ENCODE results near the gene ITPRID2.
"Not testable (repeated sequence)": the region's sequence is repeated elsewhere in the genome, so short reads cannot be mapped to it uniquely, and the experiment has no call there.

The ITPRID2 gene

DNA sequence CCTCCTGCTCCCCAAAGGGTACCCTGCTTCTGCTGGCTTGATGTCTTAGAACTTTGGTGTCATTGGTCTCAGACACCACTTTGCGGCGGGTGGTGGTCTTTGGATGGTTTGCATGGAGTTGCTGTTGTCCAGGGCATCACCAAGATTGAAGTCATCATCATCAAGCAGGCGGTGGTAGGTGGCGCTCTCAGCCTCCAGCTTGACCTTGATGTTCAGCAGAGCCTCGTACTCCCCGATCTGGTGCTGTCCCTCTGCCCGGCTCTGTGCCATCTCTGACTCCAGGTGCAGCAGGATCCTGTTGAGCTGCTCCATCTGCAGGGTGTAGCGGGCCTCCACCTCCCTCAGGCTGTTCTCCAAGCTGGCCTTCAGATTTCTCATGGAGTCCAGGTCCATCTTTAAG, 69.6 kb downstream of the ITPRID2 start:
- not testable (repeated sequence) for DNase-seq

DNA sequence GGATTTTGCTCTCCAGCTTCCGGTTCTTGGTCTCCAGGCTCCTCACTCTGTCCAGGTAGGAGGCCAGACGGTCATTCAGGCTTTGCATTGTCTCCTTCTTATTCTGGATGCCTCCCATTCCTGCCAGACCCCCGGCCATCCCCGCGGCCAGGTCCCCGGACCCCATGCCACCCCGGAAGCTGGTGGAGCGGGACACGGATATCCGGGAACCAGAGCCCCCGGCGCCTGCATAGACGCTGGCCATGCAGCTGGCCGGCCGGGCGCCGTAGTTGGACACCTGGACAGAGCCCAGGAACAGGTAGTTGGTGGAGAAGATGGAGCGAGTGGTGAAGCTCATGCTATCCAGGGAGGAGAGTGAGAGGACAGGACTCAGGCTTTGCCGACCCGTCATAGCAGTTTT, 70.6 kb downstream of the ITPRID2 start:
- no peak for DNase-seq

DNA sequence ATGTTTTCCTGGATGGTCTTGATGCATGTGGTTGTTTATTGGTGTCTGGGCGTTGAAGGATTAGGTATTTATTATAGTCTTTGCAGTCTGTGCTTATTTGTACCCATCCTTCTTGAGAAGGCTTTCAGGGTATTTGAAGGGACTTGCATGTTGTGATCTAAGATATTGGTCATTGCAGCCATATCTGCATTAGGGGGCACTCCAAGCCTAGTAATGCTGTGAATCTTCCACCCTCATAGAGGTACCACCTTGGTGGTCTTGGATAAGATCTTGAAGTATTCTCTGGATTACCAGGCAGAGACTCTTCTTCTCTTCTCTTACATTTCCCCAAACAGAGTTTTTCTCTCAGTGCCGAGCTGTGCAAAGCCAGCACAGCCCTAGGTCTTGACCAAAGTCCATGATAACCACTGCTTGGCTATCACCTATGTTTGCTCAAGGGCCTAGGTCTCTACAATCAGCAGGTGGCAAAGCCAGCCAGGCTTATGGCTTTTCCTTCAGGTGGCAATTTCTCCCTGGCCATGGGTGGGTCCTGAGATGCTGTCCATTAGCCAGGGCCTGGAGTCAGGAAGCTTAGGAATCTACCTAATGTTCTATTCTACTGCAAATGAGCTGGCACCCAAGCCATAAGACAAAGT, 78.7 kb downstream of the ITPRID2 start:
- no peak for DNase-seq

DNA sequence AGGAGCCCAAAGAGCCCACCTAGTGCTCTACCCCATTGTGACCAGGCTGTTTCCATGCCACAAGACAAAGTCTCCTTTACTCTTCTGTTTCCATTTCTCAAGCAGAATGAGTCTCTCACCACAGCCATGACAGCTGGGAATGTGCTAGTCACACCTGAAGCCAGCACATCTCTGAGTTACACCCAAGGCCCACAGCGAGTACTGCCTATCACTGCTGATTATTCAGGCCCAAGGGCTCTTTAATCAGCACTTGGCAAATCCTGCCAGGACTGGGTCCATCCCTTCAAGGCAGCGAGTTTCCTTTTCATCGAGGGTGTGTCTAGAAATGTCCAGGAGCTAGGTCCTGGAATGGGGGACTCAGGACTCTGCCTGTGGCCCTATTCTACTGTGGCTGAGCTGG, 79.5 kb downstream of the ITPRID2 start:
- DNase-seq: no peak

DNA sequence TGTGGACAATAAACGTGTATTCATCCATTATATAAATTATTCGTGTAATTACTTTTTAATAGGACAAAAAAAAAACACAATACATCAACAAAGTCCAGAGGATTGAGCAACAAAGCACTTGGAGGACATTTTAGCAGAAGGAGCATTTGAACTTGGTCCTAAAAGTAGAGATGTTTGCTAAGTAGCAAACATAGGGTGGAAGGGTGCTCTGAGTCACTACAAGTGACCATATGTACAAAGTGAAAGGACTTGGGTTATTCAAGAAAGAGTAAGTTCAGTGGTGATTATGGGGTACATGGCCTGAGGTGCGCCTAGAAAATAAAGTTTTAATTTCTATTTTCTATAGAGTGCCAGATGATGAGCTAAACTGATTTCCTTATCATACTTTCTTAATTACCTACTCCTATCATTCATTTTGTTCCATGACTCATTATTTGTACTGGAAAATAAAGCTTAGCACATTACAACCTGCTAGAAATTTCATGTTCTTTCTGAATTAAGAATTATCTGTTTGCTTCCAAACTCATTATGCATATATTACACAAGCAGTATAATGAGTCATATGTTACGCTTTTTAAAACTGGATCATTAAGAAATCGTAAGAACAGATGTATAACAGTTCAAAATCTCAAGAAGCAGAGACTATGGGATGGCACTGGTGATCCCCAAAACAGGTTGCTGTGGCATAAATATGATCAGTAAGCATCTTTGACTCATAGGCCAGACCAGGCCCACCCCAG, 81.1 kb downstream of the ITPRID2 start:
- no peak for DNase-seq

DNA sequence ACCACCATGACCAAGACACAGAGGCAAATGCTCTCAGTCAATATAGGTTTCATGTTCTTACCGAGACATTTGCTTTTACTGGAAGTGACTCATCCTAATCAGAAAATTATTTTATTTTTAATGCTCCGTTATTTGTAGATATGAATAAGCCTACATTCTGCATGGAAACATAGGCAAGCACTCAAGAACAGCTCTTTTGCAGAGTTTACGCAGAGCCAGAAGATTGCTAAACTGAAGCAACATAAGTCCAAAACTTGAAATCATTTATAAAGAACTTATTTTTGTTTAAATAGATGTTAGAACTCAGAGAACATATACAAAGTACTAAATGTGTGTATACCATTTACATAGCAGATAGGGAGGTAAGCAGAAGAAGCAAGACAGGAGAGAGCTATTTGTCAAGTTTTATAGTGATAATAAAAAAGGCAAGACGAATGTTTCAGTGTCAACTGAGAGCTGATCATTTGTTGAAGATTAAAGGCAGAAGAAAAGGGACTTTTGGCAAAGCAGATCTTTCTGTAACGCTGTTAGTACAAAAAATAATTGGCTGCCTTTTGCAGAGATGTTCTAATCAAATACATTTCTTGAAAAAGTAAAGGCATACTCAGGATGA, 81.7 kb downstream of the ITPRID2 start:
- no peak for DNase-seq

DNA sequence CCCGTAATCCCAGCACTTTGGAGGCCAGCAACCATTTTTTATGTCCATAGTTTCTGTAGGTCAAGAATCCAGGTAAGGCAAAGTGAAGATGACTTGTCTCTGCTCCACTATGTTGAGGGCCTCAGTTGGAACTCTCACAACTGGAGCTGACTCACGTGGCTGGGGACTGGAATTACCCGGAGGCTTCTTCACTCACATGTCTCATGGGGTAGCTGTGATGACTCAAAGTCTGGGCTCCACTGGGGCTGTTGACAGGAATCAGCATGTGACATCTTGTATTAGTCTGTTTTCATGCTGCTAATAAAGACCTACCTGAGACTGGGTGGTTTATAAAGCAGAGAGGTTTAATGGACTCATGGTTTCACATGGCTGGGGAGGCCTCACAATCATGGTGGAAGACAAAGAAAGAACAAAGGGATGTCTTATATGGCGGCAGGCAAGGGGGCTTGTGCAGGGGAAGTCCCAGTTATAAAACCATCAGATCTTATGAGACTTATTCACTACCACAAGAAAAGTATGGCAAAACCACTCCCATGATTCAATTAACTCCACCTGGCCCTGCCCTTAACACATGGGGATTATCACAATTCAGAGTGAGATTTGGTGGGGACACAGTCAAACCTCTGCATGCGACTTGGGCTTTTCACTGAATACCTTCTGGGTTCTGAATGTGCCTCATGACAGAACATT, 86.3 kb downstream of the ITPRID2 start:
- DNase-seq: peak; percentile 53

DNA sequence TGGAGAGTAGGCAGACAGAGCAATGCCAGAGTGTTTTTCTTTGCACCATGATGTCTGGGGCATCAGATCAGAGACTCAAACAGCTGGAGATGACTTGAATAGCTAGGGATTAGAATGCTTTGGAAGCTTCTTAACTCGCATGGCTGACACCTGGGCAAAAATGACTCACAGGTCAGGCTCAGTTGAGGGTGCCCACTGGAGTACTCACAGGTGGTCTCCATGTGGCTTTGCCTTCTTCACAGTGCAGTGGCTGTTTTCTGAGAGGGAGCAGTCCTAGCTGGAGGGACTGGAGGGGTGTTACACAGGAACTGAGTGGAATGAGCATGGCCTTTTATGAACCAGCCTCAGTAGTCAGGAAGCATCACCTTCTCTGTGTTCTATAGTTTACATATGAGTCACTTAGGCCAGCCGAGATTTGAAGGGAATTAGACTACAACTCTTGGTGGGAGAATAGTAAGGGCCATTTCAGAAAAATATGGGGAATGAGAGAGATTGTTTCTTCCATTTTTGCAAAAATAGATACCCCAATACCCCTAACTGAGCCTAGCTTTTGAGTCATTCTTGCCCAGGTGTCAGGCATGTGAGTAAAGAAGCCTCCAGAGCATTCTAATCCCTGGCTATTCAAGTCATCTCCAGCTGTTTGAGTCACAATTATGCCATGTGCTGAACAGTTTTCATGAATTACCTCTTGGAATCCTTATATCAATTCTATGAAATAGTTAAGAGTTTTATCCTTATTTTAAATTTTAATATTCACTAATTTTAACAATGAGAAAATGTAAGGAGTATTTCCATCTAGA, 87.0 kb downstream of the ITPRID2 start:
- no peak for DNase-seq

All from fibroblast of skin of right quadriceps (primary cell).